Transverse colon (tissue), 3 donors: Measurements from ENCODE around the gene TNNT2.

Experiments
- POLR2A ChIP-seq: fragments of 450-650 bp; IDR thresholded peaks from one replicate; pipeline ENCODE4 v1.6.1; 2016; ENCODE audit warnings: antibody characterized with exemption, mild to moderate bottlenecking, moderate library complexity
- TF ChIP-seq, protein P1 (sequence below), 5 experiments: fragments of 200-600 bp in 3 of 5; fragments of 450-650 bp in 2 of 5; sonication (generic) in 3 of 5; IDR thresholded peaks; 1 replicate in 2 of 5; 2 replicates in 3 of 5; pipeline ENCODE4 v1.5.1; 2016 to 2017; ENCODE audit warnings: antibody characterized with exemption in 5 of 5, inconsistent platforms in 3 of 5, mild to moderate bottlenecking in 2 of 5, moderate library complexity in 1 of 5

DNA sequence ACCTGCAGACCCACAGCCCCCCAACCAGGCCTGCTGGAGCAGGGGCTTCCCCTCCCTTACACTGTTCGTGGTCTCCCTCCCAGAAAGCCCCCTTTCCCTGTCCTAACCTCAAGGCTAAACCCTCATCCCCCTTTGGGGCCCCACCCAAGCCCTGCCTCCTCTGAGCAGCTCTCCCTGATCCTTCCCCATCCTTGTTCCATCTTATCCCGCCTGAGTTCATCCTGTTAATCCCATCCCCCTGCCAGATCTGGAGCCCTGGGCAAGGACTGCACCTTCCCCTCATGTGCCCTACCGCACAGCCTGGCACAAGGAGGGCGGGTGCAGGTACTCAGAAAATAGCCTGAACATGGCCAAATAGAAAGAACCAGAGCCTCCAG lies 6.9 kb upstream of the TNNT2 start:
- TF ChIP-seq POLR2A = no peak
- TF ChIP-seq, protein P1, sequence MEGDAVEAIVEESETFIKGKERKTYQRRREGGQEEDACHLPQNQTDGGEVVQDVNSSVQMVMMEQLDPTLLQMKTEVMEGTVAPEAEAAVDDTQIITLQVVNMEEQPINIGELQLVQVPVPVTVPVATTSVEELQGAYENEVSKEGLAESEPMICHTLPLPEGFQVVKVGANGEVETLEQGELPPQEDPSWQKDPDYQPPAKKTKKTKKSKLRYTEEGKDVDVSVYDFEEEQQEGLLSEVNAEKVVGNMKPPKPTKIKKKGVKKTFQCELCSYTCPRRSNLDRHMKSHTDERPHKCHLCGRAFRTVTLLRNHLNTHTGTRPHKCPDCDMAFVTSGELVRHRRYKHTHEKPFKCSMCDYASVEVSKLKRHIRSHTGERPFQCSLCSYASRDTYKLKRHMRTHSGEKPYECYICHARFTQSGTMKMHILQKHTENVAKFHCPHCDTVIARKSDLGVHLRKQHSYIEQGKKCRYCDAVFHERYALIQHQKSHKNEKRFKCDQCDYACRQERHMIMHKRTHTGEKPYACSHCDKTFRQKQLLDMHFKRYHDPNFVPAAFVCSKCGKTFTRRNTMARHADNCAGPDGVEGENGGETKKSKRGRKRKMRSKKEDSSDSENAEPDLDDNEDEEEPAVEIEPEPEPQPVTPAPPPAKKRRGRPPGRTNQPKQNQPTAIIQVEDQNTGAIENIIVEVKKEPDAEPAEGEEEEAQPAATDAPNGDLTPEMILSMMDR (IDR thresholded peaks at IDR 0.05) = no peak
